HG03196 (cell line): ENCODE results near the gene C19orf12.

Source experiments
- ATAC-seq: cut with Tn5 transposase; IDR thresholded peaks from one replicate; pipeline ENCODE4 v1.9.1; 2021; ENCODE audit not compliant: unreplicated experiment

C19orf12 gene

DNA sequence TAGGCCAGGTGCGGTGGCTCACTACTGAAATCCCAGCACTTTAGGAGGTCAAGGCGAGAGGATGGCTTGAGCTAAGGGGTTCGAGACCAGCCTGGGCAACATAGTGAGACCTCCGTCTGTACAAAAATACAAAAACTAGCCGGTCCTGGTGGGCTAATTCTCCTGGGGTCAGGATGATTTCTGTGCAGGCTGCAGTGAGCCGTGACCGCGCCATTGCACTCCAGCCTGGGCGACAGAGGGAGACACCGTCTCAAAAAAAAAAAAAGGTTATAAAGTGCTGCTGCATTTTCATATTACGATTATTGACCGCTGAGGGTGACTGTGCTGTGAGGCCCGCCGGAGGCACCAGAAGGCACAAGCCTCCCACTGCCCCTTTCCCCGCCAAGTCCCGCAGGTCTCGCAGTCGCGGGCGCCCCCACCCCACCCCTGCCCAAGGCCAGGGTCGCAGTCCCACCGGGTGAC is 50.3 kb downstream of the C19orf12 start:
- ATAC-seq, result no peak

DNA sequence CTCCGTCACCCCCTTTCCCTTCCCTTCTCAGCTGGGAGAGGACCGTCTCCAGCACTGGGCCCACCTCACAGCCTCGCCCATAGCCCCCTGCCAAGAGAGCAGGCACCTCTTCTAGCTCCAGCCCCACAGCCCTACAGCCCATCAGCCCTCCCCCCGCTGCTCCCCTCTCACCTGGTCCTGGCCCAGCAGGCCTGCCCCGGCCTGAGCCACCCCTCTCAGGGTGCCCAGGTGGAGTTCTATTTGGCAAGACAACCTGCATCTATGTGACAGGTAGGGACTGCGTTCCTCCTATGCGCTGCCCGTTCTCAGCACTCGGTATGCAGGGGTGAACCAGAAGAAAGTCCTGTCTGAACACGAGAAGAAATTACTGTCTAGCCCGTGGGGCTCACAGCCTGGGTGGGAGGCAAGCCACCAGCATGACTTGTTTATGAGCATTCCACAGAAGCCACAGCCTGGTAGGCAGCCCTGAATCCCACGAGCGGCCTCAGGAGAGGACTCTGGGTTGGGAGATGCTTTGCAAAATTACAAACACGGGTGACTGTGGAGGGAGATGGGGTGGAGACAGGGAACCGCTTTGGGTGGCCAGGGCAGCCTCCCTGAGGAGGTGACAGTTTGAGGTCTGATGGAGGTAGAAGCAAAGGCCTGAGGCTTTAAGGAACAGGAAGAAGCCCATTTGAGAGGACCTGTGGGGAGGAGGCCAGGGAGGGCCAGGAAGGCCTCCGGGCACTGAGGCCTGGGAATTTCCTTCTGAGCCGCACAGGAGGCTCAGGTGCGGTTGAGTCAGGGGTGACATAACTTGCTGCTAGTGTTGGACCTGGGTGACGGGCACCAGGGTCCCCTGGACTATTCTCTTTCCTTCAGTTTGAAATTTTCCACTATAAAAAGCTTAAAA is 51.0 kb downstream of the C19orf12 start:
- no peak for ATAC-seq

DNA sequence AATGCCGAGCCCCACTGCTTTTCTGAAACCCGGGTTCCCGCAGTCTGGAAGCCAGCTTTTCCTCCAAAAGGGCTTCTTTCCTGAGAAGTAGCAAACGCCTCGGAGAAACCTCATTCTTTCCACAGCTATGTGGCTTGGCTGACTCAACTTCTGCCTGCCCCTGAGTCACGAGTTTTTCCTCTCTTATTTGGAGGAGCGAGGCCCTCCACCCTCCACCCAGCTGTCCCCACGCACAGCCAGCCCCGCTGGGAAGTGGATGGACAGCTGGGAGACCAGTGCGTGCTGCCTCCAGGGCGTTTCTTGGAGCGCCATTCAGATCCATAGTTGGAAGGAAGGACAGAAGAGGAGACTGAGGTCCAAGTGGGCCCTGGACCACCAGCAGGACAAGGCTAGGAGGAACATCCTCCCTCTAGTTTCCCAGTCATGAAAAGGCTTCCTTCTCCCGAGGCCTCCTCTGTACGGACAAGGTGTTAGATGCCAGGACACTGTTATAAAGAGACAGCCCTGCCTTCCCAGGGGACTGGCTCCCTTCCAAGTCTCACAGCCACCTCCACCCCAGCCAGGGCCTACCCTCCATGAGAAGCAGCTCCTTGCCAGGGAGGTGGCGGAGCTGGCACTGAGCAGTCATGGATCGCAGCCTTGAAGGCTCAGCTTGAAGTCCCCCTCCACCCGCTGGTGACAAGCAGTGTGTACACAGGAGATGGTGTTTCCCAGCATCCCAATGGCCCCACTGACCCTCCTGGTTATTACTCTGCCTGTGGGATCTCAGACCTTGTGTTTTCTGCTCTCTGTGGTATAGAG is 52.3 kb downstream of the C19orf12 start:
- no peak for ATAC-seq

DNA sequence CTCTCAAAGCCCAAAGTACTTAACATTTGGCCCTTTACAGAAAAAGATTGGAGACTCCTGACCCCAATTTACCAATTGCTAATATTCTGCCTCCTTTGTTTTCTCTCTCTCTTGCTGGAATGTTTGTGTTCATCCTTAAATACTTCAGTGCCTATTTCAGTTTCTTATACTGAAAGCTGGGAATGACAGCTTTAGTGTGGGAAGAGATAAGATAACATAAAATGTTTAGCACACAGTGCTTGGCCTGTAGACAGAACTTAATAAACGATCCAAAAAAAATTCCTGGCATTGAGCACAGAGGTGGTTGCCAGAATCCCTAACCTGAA is 52.8 kb downstream of the C19orf12 start:
- no peak for ATAC-seq

DNA sequence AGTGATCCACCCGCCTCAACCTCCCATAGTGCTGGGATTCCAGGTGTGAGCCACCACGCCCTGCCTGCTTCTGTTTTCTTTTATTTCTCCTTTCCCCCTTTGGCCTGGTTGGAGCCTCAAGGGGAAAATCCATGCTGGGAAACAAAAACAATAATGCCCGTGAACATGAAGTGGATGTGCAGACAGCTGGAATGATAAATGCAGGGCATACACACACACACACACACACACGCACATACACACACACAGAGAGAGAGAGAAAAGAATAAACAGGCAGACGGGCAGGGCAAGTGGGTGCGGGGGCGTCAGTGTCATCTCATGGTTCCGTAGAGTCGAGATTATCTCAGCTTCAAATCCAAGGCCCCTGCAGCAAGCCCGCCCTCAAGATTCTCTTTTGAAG is 54.2 kb downstream of the C19orf12 start:
- no peak for ATAC-seq

DNA sequence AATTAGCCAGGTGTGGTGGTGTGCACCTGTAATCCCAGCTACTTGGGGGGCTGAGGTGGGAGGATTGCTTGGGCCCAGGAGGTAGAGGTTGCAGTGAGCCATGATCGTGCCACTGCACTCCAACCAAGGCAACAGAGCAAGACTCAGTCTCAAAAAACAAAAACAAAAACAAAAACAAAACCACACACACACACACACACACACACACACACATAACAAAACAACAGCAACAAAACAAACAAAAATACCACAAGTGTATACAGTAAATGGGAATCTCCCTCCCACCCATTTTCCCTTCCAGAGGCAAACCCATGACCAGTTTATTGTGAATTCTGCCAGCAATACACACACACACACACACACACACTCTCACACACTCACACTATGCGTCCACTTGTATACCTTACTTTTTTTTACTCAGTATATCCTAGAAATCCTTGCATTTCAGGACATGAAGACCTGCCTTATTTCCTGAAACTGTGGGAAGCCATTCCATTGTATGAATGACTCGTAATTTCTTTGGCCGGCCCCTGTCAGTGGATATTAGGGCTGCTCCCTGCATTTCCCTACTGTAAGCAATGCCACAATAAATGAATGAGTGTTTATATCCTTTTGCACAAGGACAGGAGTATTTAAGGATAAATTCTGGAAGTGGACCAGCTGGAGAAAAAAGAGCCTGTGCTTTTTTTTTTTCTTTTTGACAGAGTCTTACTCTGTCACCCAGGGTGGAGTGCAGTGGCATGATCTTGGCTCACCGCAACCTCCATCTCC is 56.7 kb downstream of the C19orf12 start:
- no peak for ATAC-seq

DNA sequence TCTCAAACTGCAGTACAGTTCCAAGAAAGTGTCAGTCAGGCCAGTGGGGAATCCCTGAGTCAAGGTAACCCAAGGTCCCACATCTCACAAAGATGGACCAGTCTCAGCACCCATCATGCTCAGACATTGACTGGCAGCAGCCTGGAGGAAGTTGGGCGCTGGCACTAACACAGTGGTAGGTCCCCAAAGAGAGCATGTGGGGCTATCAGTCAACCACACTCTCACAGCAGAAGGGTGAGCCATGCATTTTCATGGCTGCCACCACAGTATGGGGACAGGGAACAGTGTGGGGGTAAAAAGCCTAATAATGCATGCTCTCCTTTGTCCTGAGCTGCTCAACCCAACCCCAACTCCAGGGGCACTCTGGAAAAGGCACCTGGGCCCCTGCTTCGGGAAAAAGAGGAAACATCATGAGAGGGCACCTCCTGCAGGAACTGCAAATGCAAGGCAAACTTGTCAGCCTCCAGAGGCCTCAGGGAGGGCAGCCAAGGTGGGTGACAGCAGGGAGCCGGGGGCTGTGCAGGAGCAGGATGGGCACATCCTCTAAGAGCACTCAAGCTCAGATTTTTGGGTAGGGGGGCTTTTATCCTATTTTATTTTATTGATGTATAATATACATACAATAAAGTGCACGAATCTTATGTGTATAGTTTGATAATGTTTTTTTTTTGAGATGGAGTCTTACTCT is 59.3 kb downstream of the C19orf12 start:
- ATAC-seq, result no peak

DNA sequence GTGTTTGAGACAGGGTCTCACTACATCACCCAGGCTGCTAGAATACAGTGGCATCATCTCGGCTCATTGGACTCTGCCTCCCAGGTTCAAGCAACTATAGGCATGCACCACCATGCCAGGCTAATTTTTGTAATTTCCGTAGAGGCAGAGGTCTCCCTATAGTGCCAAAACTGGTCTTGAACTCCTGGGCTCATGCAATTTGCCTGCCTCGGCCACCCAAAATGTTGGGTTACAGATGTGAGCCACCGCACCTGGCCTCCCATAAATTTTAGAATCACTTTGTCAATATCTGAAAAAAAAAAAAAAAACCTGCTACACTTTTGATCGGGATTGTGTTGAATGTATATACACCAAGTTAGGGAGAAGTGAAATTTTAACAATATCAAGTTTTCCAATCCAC is 61.7 kb downstream of the C19orf12 start:
- no peak for ATAC-seq

DNA sequence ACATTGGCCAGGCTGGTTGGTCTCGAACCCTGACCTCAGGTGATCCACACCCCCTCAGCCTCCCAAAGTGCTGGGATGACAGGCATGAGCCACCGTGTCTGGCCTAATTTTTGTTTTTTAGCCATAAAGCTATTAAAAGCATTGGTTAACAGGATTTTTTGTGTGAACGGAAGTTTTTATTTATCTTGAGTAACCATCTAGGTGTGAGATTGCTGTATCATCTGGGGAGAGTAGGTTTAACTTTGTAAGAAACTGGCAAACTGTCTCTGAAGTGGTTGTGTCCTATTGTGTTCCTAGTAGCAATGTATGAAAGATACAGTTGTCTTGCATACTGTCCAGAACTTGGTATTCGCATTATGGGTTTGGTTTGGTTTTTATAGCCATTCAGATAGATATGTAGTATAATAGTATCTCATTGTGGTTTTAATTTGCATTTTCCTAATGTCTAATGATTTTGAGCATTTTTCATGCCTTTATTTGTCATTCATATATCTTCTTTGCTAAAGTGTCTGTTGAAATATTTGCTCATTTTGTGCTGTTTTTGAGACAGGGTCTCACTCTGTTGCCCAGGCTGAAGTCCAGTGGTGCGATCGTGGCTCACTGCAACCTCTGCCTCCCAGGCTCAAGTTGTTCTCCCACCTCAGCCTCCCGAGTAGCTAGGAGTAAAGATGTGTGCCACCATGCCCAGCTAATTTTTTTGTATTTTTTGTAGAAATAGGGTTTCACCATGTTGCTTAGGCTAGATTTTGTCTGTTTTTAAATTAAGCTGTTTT is 63.3 kb downstream of the C19orf12 start:
- no peak for ATAC-seq

DNA sequence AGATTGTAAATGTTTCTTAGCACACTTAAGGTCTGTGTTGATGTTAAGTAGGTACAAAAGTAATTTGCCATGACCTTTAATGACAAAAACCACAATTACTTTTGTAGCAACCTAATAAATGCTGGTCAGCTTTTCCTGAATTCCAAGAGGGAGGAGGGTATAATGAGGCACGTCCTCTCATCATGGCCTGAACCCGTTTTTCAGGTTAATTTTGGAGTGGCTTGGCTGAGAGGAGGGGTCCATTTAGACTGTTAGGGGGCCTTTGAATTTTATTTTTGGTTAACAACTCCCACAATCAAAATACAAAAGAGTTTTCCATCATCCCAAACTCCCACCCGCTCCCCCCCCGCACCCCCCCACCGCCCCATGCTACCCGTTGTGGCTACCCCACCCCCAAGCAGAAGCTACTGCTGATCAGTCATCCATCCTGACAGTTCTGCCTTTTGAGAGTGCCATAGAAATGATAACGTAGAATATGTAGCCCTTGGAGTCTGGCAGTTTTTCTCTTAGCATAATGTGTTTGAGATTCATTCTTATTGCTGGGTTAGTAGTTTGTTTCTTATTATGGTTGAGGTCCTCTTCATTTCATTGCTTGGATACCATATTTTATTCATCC is 64.2 kb downstream of the C19orf12 start:
- ATAC-seq, result no peak
